ENCODE results near the gene PFKP. TPM values are rescaled to one million over a fixed set of nuclear protein-coding genes. Genes with fewer than 3 reads are reported as not detected.

Gene PFKP
- total RNA-seq, 1 donor from 2014 or later: 361 TPM

GRCh38 chr10:3162533-3162932, 95.2 kb downstream of the PFKP start:
- H3K9me3 Mint-ChIP-seq (ENCODE audit: unreplicated experiment): no peaks in the 10 kb centered on the region
- H3K27me3 Mint-ChIP-seq (ENCODE audit: low read depth, unreplicated experiment): no peaks in the 10 kb centered on the region
- H3K27ac Mint-ChIP-seq (ENCODE audit: unreplicated experiment): no peak overlapping the region
- no peak overlapping the region for H3K4me3 Mint-ChIP-seq (ENCODE audit: unreplicated experiment)
- peaks cover 81% of the 10 kb centered on the region for H3K36me3 ChIP-seq (ENCODE audit: insufficient read depth, low read length)
- H3K4me2 ChIP-seq (ENCODE audit: low read length): no peak overlapping the region
- no peak overlapping the region for H3K4me3 ChIP-seq (ENCODE audit: insufficient read depth, low read depth, low read length)
- peaks cover 13% of the 10 kb centered on the region for H4K20me1 ChIP-seq (ENCODE audit: insufficient read depth, low read length)
- no peaks in the 10 kb centered on the region for H3K9me3 ChIP-seq (ENCODE audit: insufficient read depth, low read depth, low read length)
- peaks cover 48% of the 10 kb centered on the region for H3K36me3 Mint-ChIP-seq (ENCODE audit: low read depth, unreplicated experiment)
- no peaks in the 10 kb centered on the region for H3K27me3 ChIP-seq (ENCODE audit: insufficient read depth, low read length)
- H3K4me1 Mint-ChIP-seq (ENCODE audit: low read depth, unreplicated experiment): peaks cover 2% of the 10 kb centered on the region
- no peaks in the 10 kb centered on the region for H3K4me1 ChIP-seq (ENCODE audit: insufficient read depth, low read length)
- H3K79me2 ChIP-seq (ENCODE audit: insufficient read depth, low read length): peaks cover 6% of the 10 kb centered on the region
- DNase-seq (ENCODE audit: low read depth) (no peak), FAIRE-seq (no peak)
- TF ChIP-seq CTCF (IDR thresholded peaks at IDR 0.05; ENCODE audit: insufficient read depth, low read depth, low read length): no peak
- TF ChIP-seq EZH2 (IDR thresholded peaks at IDR 0.05; ENCODE audit: insufficient read depth, low read length): no peak
- H3K9ac ChIP-seq (ENCODE audit: low read length): no peak overlapping the region
- no peak overlapping the region for H2AFZ ChIP-seq (ENCODE audit: low read depth, low read length)
- no peak overlapping the region for H3K27ac ChIP-seq (ENCODE audit: low read depth, low read length)

- Histone ChIP-seq H3K27me3 (ENCODE audit: insufficient read depth, low read length) (no peaks in the 10 kb centered on the region), H2AFZ (ENCODE audit: low read depth, low read length) (no peak overlapping the region), H3K27ac (ENCODE audit: low read depth, low read length) (no peak overlapping the region), H3K79me2 (ENCODE audit: insufficient read depth, low read length) (peaks cover 18% of the 10 kb centered on the region), H3K4me2 (ENCODE audit: low read length) (no peak overlapping the region), H3K4me1 (ENCODE audit: insufficient read depth, low read length) (no peaks in the 10 kb centered on the region), H3K4me3 (ENCODE audit: insufficient read depth, low read depth, low read length) (no peak overlapping the region), H3K9ac (ENCODE audit: low read length) (no peak overlapping the region), H3K36me3 (ENCODE audit: insufficient read depth, low read length) (peaks cover 82% of the 10 kb centered on the region), H4K20me1 (ENCODE audit: insufficient read depth, low read length) (peaks cover 22% of the 10 kb centered on the region), H3K9me3 (ENCODE audit: insufficient read depth, low read depth, low read length) (no peaks in the 10 kb centered on the region)
- FAIRE-seq (peak; percentile 39), DNase-seq (ENCODE audit: low read depth) (no peak)
- TF ChIP-seq EZH2 (IDR thresholded peaks at IDR 0.05; ENCODE audit: insufficient read depth, low read length) (no peak), CTCF (IDR thresholded peaks at IDR 0.05; ENCODE audit: insufficient read depth, low read depth, low read length) (no peak)
- H3K36me3 Mint-ChIP-seq (ENCODE audit: low read depth, unreplicated experiment): peaks cover 41% of the 10 kb centered on the region
- no peak overlapping the region for H3K4me3 Mint-ChIP-seq (ENCODE audit: unreplicated experiment)
- no peaks in the 10 kb centered on the region for H3K27me3 Mint-ChIP-seq (ENCODE audit: low read depth, unreplicated experiment)
- no peaks in the 10 kb centered on the region for H3K9me3 Mint-ChIP-seq (ENCODE audit: unreplicated experiment)
- peaks cover 2% of the 10 kb centered on the region for H3K4me1 Mint-ChIP-seq (ENCODE audit: low read depth, unreplicated experiment)
- no peak overlapping the region for H3K27ac Mint-ChIP-seq (ENCODE audit: unreplicated experiment)
Observed at GRCh38 chr10:3163879-3164278, 96.5 kb downstream of the PFKP start.

GRCh38 chr10:3165196-3165595, 97.8 kb downstream of the PFKP start:
- peaks cover 40% of the 10 kb centered on the region for H3K36me3 Mint-ChIP-seq (ENCODE audit: low read depth, unreplicated experiment)
- H3K36me3 ChIP-seq (ENCODE audit: insufficient read depth, low read length): peaks cover 78% of the 10 kb centered on the region

More at GRCh38 chr10:3165196-3165595, 97.8 kb downstream of the PFKP start:
- Histone ChIP-seq H3K9ac (ENCODE audit: low read length) (no peak overlapping the region), H4K20me1 (ENCODE audit: insufficient read depth, low read length) (peaks cover 34% of the 10 kb centered on the region), H3K4me1 (ENCODE audit: insufficient read depth, low read length) (no peaks in the 10 kb centered on the region), H2AFZ (ENCODE audit: low read depth, low read length) (no peak overlapping the region), H3K27ac (ENCODE audit: low read depth, low read length) (no peak overlapping the region), H3K4me3 (ENCODE audit: insufficient read depth, low read depth, low read length) (no peak overlapping the region), H3K27me3 (ENCODE audit: insufficient read depth, low read length) (no peaks in the 10 kb centered on the region), H3K9me3 (ENCODE audit: insufficient read depth, low read depth, low read length) (no peaks in the 10 kb centered on the region), H3K79me2 (ENCODE audit: insufficient read depth, low read length) (peaks cover 31% of the 10 kb centered on the region), H3K4me2 (ENCODE audit: low read length) (no peak overlapping the region)
- H3K9me3 Mint-ChIP-seq (ENCODE audit: unreplicated experiment): no peaks in the 10 kb centered on the region
- H3K4me3 Mint-ChIP-seq (ENCODE audit: unreplicated experiment): no peak overlapping the region
- FAIRE-seq (no peak), DNase-seq (ENCODE audit: low read depth) (no peak)
- no peak for TF ChIP-seq CTCF (IDR thresholded peaks at IDR 0.05; ENCODE audit: insufficient read depth, low read depth, low read length)
- H3K27me3 Mint-ChIP-seq (ENCODE audit: low read depth, unreplicated experiment): no peaks in the 10 kb centered on the region
- H3K4me1 Mint-ChIP-seq (ENCODE audit: low read depth, unreplicated experiment): peaks cover 2% of the 10 kb centered on the region
- no peak overlapping the region for H3K27ac Mint-ChIP-seq (ENCODE audit: unreplicated experiment)

Measured in astrocyte (in vitro differentiated cells and primary cell).